Cardiac muscle cell (in vitro differentiated cells and primary cell): ENCODE data around the gene VWA5B2. TPM values are rescaled to one million over a fixed set of nuclear protein-coding genes. Genes with fewer than 3 reads are reported as not detected.

Experiments used
- DNase-seq, 2 donors: peaks; one replicate each; pipeline versions ENCODE4 v3.0.0 to v3.0.0-alpha.2; 2010 to 2017; ENCODE audit warnings: low read depth in 1 of 2, low spot score in 1 of 2
- H3K27ac ChIP-seq: fragments of 200-600 bp; sonication (generic); 2 replicates; pipeline ENCODE4 v1.5.1; 2016
- H3K27me3 ChIP-seq: fragments of 200-600 bp; sonication (generic); 2 replicates; pipeline ENCODE4 v1.6.0; 2016; ENCODE audit warnings: control low read depth
- H3K36me3 ChIP-seq: fragments of 200-600 bp; sonication (generic); 2 replicates; pipeline ENCODE4 v1.5.1; 2016; ENCODE audit warnings: control low read depth
- H3K4me1 ChIP-seq: fragments of 200-600 bp; sonication (generic); 2 replicates; pipeline ENCODE4 v1.8.1; 2017; ENCODE audit warnings: low read depth, mild to moderate bottlenecking, mixed run types
- H3K4me3 ChIP-seq: fragments of 200-600 bp; sonication (generic); 2 replicates; pipeline ENCODE4 v1.5.1; 2016; ENCODE audit warnings: mild to moderate bottlenecking
- H3K9me3 ChIP-seq: fragments of 200-600 bp; sonication (generic); 2 replicates; pipeline ENCODE4 v1.5.1; 2017; ENCODE audit warnings: low read depth, mild to moderate bottlenecking, control low read depth
- polyA plus RNA-seq: library from polyadenylated mRNA; unstranded; fragments of >200 nt; fragmentation: Nextera tagmentation; extraction: Ambion mirVana; gene quantifications from 2 replicates; pipeline ENCODE4 v1.2.1, GENCODE V29; 2016
- total RNA-seq: library from RNA; depleted of rRNA; stranded (reverse); fragments of >200 nt; gene quantifications from 2 replicates; pipeline ENCODE4 v1.2.3, GENCODE V29; 2016
- TF ChIP-seq, protein P1 (sequence below): IDR thresholded peaks from 2 replicates; pipeline ENCODE4 v1.5.1; 2012; ENCODE audit warnings: low read depth, mild to moderate bottlenecking, low read length

VWA5B2 gene
- total and polyA plus RNA-seq, 2 experiments from 2014 or later: not detected

DNA sequence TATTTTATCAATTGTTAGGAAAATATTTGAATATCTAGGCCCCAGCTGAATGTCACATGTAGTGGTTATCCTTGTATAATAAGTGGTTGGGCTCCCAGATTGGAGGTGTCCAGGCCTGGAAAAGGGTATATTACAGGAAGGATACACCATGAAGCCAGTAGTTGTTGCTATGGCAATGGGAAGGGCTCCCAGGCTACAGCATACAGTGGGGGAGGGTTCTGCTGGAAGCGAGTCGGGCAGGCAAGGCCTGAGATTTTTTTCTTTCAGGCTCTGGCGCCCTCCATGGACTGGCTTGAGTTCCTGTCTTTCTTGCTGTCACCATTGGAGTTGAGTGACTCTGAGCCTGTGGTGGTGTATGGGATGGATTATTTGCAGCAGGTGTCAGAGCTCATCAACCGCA is 55.3 kb downstream of the VWA5B2 start:
- DNase-seq: peak; percentile 71 to 92
- Histone ChIP-seq H3K4me3 (no peak overlapping the region), H3K27me3 (peaks cover 41% of the 10 kb centered on the region), H3K36me3 (no peaks in the 10 kb centered on the region), H3K4me1 (no peaks in the 10 kb centered on the region), H3K9me3 (no peaks in the 10 kb centered on the region), H3K27ac (no peak overlapping the region)
- TF ChIP-seq, protein P1, sequence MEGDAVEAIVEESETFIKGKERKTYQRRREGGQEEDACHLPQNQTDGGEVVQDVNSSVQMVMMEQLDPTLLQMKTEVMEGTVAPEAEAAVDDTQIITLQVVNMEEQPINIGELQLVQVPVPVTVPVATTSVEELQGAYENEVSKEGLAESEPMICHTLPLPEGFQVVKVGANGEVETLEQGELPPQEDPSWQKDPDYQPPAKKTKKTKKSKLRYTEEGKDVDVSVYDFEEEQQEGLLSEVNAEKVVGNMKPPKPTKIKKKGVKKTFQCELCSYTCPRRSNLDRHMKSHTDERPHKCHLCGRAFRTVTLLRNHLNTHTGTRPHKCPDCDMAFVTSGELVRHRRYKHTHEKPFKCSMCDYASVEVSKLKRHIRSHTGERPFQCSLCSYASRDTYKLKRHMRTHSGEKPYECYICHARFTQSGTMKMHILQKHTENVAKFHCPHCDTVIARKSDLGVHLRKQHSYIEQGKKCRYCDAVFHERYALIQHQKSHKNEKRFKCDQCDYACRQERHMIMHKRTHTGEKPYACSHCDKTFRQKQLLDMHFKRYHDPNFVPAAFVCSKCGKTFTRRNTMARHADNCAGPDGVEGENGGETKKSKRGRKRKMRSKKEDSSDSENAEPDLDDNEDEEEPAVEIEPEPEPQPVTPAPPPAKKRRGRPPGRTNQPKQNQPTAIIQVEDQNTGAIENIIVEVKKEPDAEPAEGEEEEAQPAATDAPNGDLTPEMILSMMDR: peak; percentile 64

DNA sequence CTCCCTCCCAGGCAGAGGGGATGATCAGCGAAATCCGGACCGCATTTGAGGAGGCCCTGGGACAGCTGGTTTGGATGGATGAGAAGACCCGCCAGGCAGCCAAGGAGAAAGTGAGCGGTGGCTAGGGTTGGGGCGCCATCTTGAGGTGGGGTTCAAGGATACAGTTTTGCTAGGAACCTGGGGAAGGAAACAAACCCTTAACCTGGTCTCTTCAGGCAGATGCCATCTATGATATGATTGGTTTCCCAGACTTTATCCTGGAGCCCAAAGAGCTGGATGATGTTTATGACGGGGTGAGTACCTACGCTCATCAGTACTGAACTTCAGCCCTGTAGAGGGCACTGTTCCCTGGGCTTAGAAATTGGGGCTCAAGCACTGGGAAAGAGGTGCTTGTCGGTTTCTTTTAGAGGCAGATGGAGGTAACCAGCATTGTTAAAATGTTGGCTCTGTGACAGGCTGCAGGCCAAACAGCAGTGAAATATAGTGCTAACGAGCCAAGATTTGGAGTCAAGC is 60.1 kb downstream of the VWA5B2 start:
- H3K27me3 ChIP-seq: peaks cover 29% of the 10 kb centered on the region
- TF ChIP-seq, protein P1: peak; percentile 71
- no peaks in the 10 kb centered on the region for H3K36me3 ChIP-seq
- H3K4me3 ChIP-seq: no peak overlapping the region
- peak; percentile 53 to 65 for DNase-seq
- no peaks in the 10 kb centered on the region for H3K9me3 ChIP-seq
- H3K4me1 ChIP-seq: no peaks in the 10 kb centered on the region
- no peak overlapping the region for H3K27ac ChIP-seq

DNA sequence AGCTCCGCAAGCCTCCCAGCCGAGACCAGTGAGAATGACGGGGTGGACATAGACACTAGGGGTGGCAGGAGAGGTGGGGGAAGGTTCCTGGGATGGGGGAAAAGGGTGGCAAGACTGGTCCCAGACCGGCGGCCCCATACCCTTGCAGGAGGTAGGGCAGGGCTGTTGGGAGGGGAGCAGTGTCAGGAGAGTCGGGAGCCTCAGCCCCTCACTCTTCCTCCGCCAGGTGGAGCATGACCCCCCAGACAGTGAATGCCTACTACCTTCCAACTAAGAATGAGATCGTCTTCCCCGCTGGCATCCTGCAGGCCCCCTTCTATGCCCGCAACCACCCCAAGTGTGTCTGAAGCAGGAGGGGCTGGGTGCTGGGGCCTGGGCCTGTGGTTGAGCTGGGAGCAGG is 60.9 kb downstream of the VWA5B2 start:
- no peaks in the 10 kb centered on the region for H3K4me1 ChIP-seq
- peaks cover 29% of the 10 kb centered on the region for H3K27me3 ChIP-seq
- H3K27ac ChIP-seq: no peak overlapping the region
- TF ChIP-seq, protein P1: no peak
- no peaks in the 10 kb centered on the region for H3K36me3 ChIP-seq
- no peaks in the 10 kb centered on the region for H3K9me3 ChIP-seq
- DNase-seq: no peak
- H3K4me3 ChIP-seq: no peak overlapping the region

DNA sequence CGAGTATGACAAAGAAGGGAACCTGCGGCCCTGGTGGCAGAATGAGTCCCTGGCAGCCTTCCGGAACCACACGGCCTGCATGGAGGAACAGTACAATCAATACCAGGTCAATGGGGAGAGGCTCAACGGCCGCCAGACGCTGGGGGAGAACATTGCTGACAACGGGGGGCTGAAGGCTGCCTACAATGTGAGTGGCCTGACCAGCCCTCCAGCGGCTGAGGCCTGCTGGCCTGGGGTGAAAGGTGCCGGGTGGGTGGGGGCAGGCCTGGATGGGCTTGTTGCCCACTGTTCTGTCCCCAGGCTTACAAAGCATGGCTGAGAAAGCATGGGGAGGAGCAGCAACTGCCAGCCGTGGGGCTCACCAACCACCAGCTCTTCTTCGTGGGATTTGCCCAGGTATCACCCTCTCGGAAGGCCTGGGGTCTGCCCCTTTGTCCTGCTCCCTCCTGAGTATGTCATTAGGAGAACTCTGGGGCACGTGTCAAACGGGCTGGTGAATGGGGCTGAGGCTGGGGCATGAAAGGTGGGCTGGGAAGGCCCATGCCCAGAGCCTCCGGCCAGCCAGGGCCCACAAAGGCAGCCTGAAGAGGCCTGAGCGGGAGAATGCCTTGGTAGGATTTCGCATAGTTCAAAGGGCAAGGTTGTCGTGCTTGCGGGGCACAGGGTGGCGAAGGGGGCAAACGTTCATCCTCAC is 61.8 kb downstream of the VWA5B2 start:
- Histone ChIP-seq H3K4me3 (no peak overlapping the region), H3K9me3 (no peaks in the 10 kb centered on the region), H3K4me1 (no peaks in the 10 kb centered on the region), H3K36me3 (no peaks in the 10 kb centered on the region), H3K27ac (no peak overlapping the region), H3K27me3 (peaks cover 20% of the 10 kb centered on the region)
- TF ChIP-seq, protein P1: no peak
- no peak for DNase-seq

Other genes starting within 250 kb of the VWA5B2 start
- 56.2 and 68.8 TPM in 2 replicates for gene ABCC5, start 211.7 kb upstream of the VWA5B2 start, total RNA-seq
- 92.0 and 97.2 TPM in 2 replicates for gene ABCC5, start 211.7 kb upstream of the VWA5B2 start, polyA plus RNA-seq
- gene HTR3D, start 197.8 kb upstream of the VWA5B2 start, total RNA-seq: not detected in 2 replicates
- gene HTR3D, start 197.8 kb upstream of the VWA5B2 start, polyA plus RNA-seq: not detected in 2 replicates
- not detected in 2 replicates for gene HTR3C, start 176.5 kb upstream of the VWA5B2 start, total RNA-seq
- gene HTR3C, start 176.5 kb upstream of the VWA5B2 start, polyA plus RNA-seq: 0.16 TPM in 1 of 2 replicates, not detected in the other
- gene HTR3E, start 132.5 kb upstream of the VWA5B2 start, total RNA-seq: not detected in 2 replicates
- 0.15 TPM in 1 of 2 replicates, not detected in the other for gene HTR3E, start 132.5 kb upstream of the VWA5B2 start, polyA plus RNA-seq
- gene EIF2B5, start 94.2 kb upstream of the VWA5B2 start, total RNA-seq: 38.2 and 82.1 TPM in 2 replicates
- gene EIF2B5, start 94.2 kb upstream of the VWA5B2 start, polyA plus RNA-seq: 55.7 and 57.5 TPM in 2 replicates
- gene DVL3, start 74.2 kb upstream of the VWA5B2 start, total RNA-seq: 96.3 and 135 TPM in 2 replicates
- gene DVL3, start 74.2 kb upstream of the VWA5B2 start, polyA plus RNA-seq: 150 and 180 TPM in 2 replicates
- gene AP2M1, start 54.7 kb upstream of the VWA5B2 start, total RNA-seq: 399 and 408 TPM in 2 replicates
- gene AP2M1, start 54.7 kb upstream of the VWA5B2 start, polyA plus RNA-seq: 551 and 577 TPM in 2 replicates
- gene ABCF3, start 43.4 kb upstream of the VWA5B2 start, total RNA-seq: 50.2 and 50.7 TPM in 2 replicates
- gene ABCF3, start 43.4 kb upstream of the VWA5B2 start, polyA plus RNA-seq: 74.4 and 78.5 TPM in 2 replicates
- 40.2 and 48.8 TPM in 2 replicates for gene ALG3, start 19.4 kb downstream of the VWA5B2 start, total RNA-seq
- 52.4 and 69.1 TPM in 2 replicates for gene ALG3, start 19.4 kb downstream of the VWA5B2 start, polyA plus RNA-seq
- gene EEF1AKMT4, start 20.1 kb downstream of the VWA5B2 start, total RNA-seq: 4.3 and 12.8 TPM in 2 replicates
- 5.1 and 10.6 TPM in 2 replicates for gene EEF1AKMT4, start 20.1 kb downstream of the VWA5B2 start, polyA plus RNA-seq
- gene CAMK2N2, start 32.0 kb downstream of the VWA5B2 start, total RNA-seq: not detected in 2 replicates
- gene CAMK2N2, start 32.0 kb downstream of the VWA5B2 start, polyA plus RNA-seq: 0.27 TPM in 1 of 2 replicates, not detected in the other
- not detected in 2 replicates for gene ECE2, start 46.4 kb downstream of the VWA5B2 start, total RNA-seq
- not detected in 2 replicates for gene ECE2, start 46.4 kb downstream of the VWA5B2 start, polyA plus RNA-seq
- gene PSMD2, start 69.7 kb downstream of the VWA5B2 start, total RNA-seq: 314 and 456 TPM in 2 replicates
- 390 and 464 TPM in 2 replicates for gene PSMD2, start 69.7 kb downstream of the VWA5B2 start, polyA plus RNA-seq
- 269 and 275 TPM in 2 replicates for gene EIF4G1, start 85.0 kb downstream of the VWA5B2 start, total RNA-seq
- 166 and 184 TPM in 2 replicates for gene EIF4G1, start 85.0 kb downstream of the VWA5B2 start, polyA plus RNA-seq
- 22.1 and 34.3 TPM in 2 replicates for gene FAM131A, start 108.0 kb downstream of the VWA5B2 start, total RNA-seq
- gene FAM131A, start 108.0 kb downstream of the VWA5B2 start, polyA plus RNA-seq: 9.6 and 16.0 TPM in 2 replicates
- 13.1 and 18.4 TPM in 2 replicates for gene CLCN2, start 132.0 kb downstream of the VWA5B2 start, total RNA-seq
- 10.3 and 12.3 TPM in 2 replicates for gene CLCN2, start 132.0 kb downstream of the VWA5B2 start, polyA plus RNA-seq
- gene POLR2H, start 132.1 kb downstream of the VWA5B2 start, total RNA-seq: 112 and 122 TPM in 2 replicates
- gene POLR2H, start 132.1 kb downstream of the VWA5B2 start, polyA plus RNA-seq: 96.2 and 107 TPM in 2 replicates
- 3.0 and 3.1 TPM in 2 replicates for gene THPO, start 148.6 kb downstream of the VWA5B2 start, total RNA-seq
- gene THPO, start 148.6 kb downstream of the VWA5B2 start, polyA plus RNA-seq: 3.1 and 3.5 TPM in 2 replicates
- gene CHRD, start 150.5 kb downstream of the VWA5B2 start, total RNA-seq: 16.0 and 33.0 TPM in 2 replicates
- gene CHRD, start 150.5 kb downstream of the VWA5B2 start, polyA plus RNA-seq: 10.8 and 20.4 TPM in 2 replicates